ENCODE results near the gene GATC.

- no peak for TF ChIP-seq EZH2 (IDR thresholded peaks at IDR 0.05; ENCODE audit: insufficient read depth, poor library complexity, severe bottlenecking)
- no peak for TF ChIP-seq EZH2phosphoT487 (IDR thresholded peaks at IDR 0.05; ENCODE audit: insufficient read depth, low read depth)
Observed at GRCh38 chr12:120468821-120469449, 22.7 kb downstream of the GATC start.
